Mammary epithelial cell (primary cell): ENCODE results near the gene GLDN.

ENCODE experiments used
- EZH2 ChIP-seq: IDR thresholded peaks from 2 replicates; pipeline ENCODE4 v1.6.1; 2012; ENCODE audit warnings: low read length, inconsistent platforms, borderline replicate concordance
- TF ChIP-seq, protein P1 (sequence below), 2 donors: IDR thresholded peaks in 1 of 2; conservative IDR thresholded peaks in 1 of 2; 2 replicates each; pipeline ENCODE4 v1.5.1; 2011 to 2012; ENCODE audit warnings: inconsistent platforms in 2 of 2, low read length in 2 of 2, mild to moderate bottlenecking in 2 of 2, control low read depth in 1 of 2, low read depth in 1 of 2; ENCODE audit not compliant: insufficient read depth in 1 of 2; ENCODE audit errors: extremely low read depth in 1 of 2

GRCh38 chr15:51390966-51391422 is 49.5 kb downstream of the GLDN start:
- TF ChIP-seq, protein P1, sequence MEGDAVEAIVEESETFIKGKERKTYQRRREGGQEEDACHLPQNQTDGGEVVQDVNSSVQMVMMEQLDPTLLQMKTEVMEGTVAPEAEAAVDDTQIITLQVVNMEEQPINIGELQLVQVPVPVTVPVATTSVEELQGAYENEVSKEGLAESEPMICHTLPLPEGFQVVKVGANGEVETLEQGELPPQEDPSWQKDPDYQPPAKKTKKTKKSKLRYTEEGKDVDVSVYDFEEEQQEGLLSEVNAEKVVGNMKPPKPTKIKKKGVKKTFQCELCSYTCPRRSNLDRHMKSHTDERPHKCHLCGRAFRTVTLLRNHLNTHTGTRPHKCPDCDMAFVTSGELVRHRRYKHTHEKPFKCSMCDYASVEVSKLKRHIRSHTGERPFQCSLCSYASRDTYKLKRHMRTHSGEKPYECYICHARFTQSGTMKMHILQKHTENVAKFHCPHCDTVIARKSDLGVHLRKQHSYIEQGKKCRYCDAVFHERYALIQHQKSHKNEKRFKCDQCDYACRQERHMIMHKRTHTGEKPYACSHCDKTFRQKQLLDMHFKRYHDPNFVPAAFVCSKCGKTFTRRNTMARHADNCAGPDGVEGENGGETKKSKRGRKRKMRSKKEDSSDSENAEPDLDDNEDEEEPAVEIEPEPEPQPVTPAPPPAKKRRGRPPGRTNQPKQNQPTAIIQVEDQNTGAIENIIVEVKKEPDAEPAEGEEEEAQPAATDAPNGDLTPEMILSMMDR (conservative IDR thresholded peaks at IDR 0.05 in 1 of 2, IDR thresholded peaks at IDR 0.05 in 1 of 2; ENCODE audit: extremely low read depth in 1 of 2, insufficient read depth in 1 of 2, low read depth in 1 of 2, low read length in 2 of 2): no peak
- no peak for TF ChIP-seq EZH2
